CD8-positive, alpha-beta memory T cell (primary cell): ENCODE results near the gene MCC. TPM values are rescaled to one million over a fixed set of nuclear protein-coding genes. Genes with fewer than 3 reads are reported as not detected.

Source experiments
- CTCF ChIA-PET: fragments of 350-600 bp; sonication (Branson Sonifier 250); formaldehyde crosslinking; loops from one replicate; lab custom pipeline; 2021; ENCODE audit warnings: antibody characterized with exemption; lab: Charles Lee
- POLR2A ChIA-PET: fragments of 350-600 bp; sonication (Branson Sonifier 250); formaldehyde crosslinking; loops from one replicate; lab custom pipeline; 2021; ENCODE audit warnings: antibody characterized with exemption; lab: Charles Lee
- DNase-seq, 5 donors: peaks; one replicate each; pipeline versions ENCODE4 v3.0.0 to v3.0.0-alpha.2; 2020 to 2022; ENCODE audit warnings: mixed read lengths in 1 of 5
- H3K27ac ChIP-seq: one replicate; pipeline ENCODE4 v1.7.0; 2013; ENCODE audit warnings: low read depth, mild to moderate bottlenecking, low read length, moderate library complexity
- H3K27me3 ChIP-seq: 2 replicates; pipeline ENCODE4 v1.7.0; 2013; ENCODE audit warnings: low read length, mild to moderate bottlenecking; ENCODE audit not compliant: insufficient read depth, poor library complexity, severe bottlenecking
- H3K36me3 ChIP-seq: 2 replicates; pipeline ENCODE4 v1.7.0; 2013; ENCODE audit warnings: mild to moderate bottlenecking, low read length, moderate library complexity; ENCODE audit not compliant: insufficient read depth
- H3K4me1 ChIP-seq: 2 replicates; pipeline ENCODE4 v1.7.0; 2013; ENCODE audit warnings: mild to moderate bottlenecking, low read length, moderate library complexity; ENCODE audit not compliant: insufficient read depth
- H3K4me3 ChIP-seq: 2 replicates; pipeline ENCODE4 v1.7.0; 2013; ENCODE audit warnings: mild to moderate bottlenecking, low read length
- H3K9me3 ChIP-seq: 2 replicates; pipeline ENCODE4 v1.7.0; 2013; ENCODE audit warnings: mild to moderate bottlenecking, low read length
- H3K27ac Mint-ChIP-seq, 8 donors: one replicate each; pipeline ENCODE4 v1.8.0; 2020 to 2021; ENCODE audit warnings: mixed read lengths in 8 of 8, mild to moderate bottlenecking in 6 of 8, inconsistent platforms in 3 of 8, moderate library complexity in 3 of 8
- H3K27me3 Mint-ChIP-seq, 2 donors: one replicate each; pipeline ENCODE4 v1.8.0; 2020 to 2021; ENCODE audit warnings: mixed read lengths in 2 of 2, mild to moderate bottlenecking in 1 of 2, moderate library complexity in 1 of 2
- H3K36me3 Mint-ChIP-seq, 3 donors: one replicate each; pipeline ENCODE4 v1.8.0; 2020 to 2021; ENCODE audit warnings: mixed read lengths in 3 of 3, inconsistent platforms in 1 of 3, mild to moderate bottlenecking in 1 of 3
- H3K4me1 Mint-ChIP-seq, 3 donors: one replicate each; pipeline ENCODE4 v1.8.0; 2020 to 2021; ENCODE audit warnings: mixed read lengths in 3 of 3, inconsistent platforms in 1 of 3, mild to moderate bottlenecking in 1 of 3
- H3K4me3 Mint-ChIP-seq, 7 donors: one replicate each; pipeline ENCODE4 v1.8.0; 2020 to 2021; ENCODE audit warnings: mixed read lengths in 7 of 7, mild to moderate bottlenecking in 6 of 7, moderate library complexity in 4 of 7, inconsistent platforms in 2 of 7
- H3K9me3 Mint-ChIP-seq, 5 donors: one replicate each; pipeline ENCODE4 v1.8.0; 2020 to 2022; ENCODE audit warnings: mixed read lengths in 5 of 5, mild to moderate bottlenecking in 3 of 5, moderate library complexity in 2 of 5, inconsistent platforms in 1 of 5
- polyA plus RNA-seq: library from polyadenylated mRNA; unstranded; fragments of 300-500 nt; fragmentation: Illumina TruSeq; gene quantifications from one replicate; pipeline ENCODE4 v1.2.3, GENCODE V29; 2021
- total RNA-seq, 2 experiments: library from RNA; stranded (reverse); gene quantifications; one replicate each; pipeline ENCODE4 v1.2.3, GENCODE V29; 2021

Gene MCC
- total RNA-seq (1 to 10 TPM; 4.2 to 5.4 TPM), polyA plus RNA-seq (4.9 TPM)

GRCh38 chr5:113487781-113488644, at the start of gene MCC:
Gene MCC, minus strand, starts transcription at chr5:113488453.
- ChIA-PET POLR2A (interaction anchor here (0.6 to 1.5 kb wide), 2 partner anchors 10 to 26 kb away, joined by 3 read pairs; no protein-coding TSS in a partner anchor), CTCF (interaction anchor here (0.8 to 0.9 kb wide), 2 partner anchors 12 to 109 kb away, joined by 3 read pairs; no protein-coding TSS in a partner anchor)
- Histone ChIP-seq H3K4me3 (peak within 1 kb of the TSS; percentile 62), H3K27ac (no peak within 1 kb of the TSS), H3K36me3 (no peaks in the 10 kb centered on the region), H3K9me3 (peaks cover 10% of the 10 kb centered on the region), H3K4me1 (peaks cover 17% of the 10 kb centered on the region), H3K27me3 (peaks cover 36% of the 10 kb centered on the region)
- H3K4me1 Mint-ChIP-seq, result peaks cover 19 to 25% (median 24%) of the 10 kb centered on the region in 3 donors
- peaks cover 0 to 23% (median 8%) of the 10 kb centered on the region in 3 donors for H3K36me3 Mint-ChIP-seq
- DNase-seq, result peak in 4 of 5 donors; percentile 16 to 50 (median 26)
- H3K27ac Mint-ChIP-seq, result peak within 1 kb of the TSS in 1 of 8 donors; percentile 29
- H3K27me3 Mint-ChIP-seq, result peaks cover 71 to 86% of the 10 kb centered on the region in 2 donors
- H3K9me3 Mint-ChIP-seq, result peaks cover 15 to 27% (median 22%) of the 10 kb centered on the region in 5 donors
- H3K4me3 Mint-ChIP-seq, result peak within 1 kb of the TSS; percentile 74 to 85 (median 77)

GRCh38 chr5:113531481-113532159, 43.4 kb upstream of the MCC start:
- no peak overlapping the region for H3K4me3 ChIP-seq
- H3K27ac Mint-ChIP-seq, result no peak overlapping the region
- H3K9me3 ChIP-seq, result no peaks in the 10 kb centered on the region
- H3K4me1 Mint-ChIP-seq, result peaks cover 6 to 9% (median 9%) of the 10 kb centered on the region in 3 donors
- H3K27me3 Mint-ChIP-seq, result no peaks in the 10 kb centered on the region
- POLR2A ChIA-PET, result no interaction called here
- CTCF ChIA-PET, result interaction anchor here (1.3 kb wide), 1 partner anchor 18 kb away, joined by 3 read pairs; the partner anchor contains the start of gene YTHDC2
- H3K36me3 ChIP-seq, result peaks cover 10% of the 10 kb centered on the region
- H3K4me1 ChIP-seq, result no peaks in the 10 kb centered on the region
- H3K4me3 Mint-ChIP-seq, result no peak overlapping the region
- H3K27ac ChIP-seq, result no peak overlapping the region
- H3K9me3 Mint-ChIP-seq, result peaks cover 0 to 7% (median 5%) of the 10 kb centered on the region in 5 donors
- peaks cover 20 to 61% (median 21%) of the 10 kb centered on the region in 3 donors for H3K36me3 Mint-ChIP-seq
- no peaks in the 10 kb centered on the region for H3K27me3 ChIP-seq
- DNase-seq, result no peak

- no peak overlapping the region for H3K27ac ChIP-seq
- no peak overlapping the region for H3K4me3 Mint-ChIP-seq
- peaks cover 20% of the 10 kb centered on the region for H3K4me1 ChIP-seq
- ChIA-PET POLR2A (no interaction called here), CTCF (no interaction called here)
- H3K27ac Mint-ChIP-seq, result no peak overlapping the region
- no peak for DNase-seq
- H3K9me3 Mint-ChIP-seq, result peaks cover 0 to 7% (median 5%) of the 10 kb centered on the region in 5 donors
- H3K4me1 Mint-ChIP-seq, result peaks cover 29 to 44% (median 40%) of the 10 kb centered on the region in 3 donors
- no peaks in the 10 kb centered on the region for H3K27me3 ChIP-seq
- peaks cover 13 to 39% (median 17%) of the 10 kb centered on the region in 3 donors for H3K36me3 Mint-ChIP-seq
- no peak overlapping the region for H3K4me3 ChIP-seq
- peaks cover 4% of the 10 kb centered on the region for H3K36me3 ChIP-seq
- H3K27me3 Mint-ChIP-seq, result no peaks in the 10 kb centered on the region
- no peaks in the 10 kb centered on the region for H3K9me3 ChIP-seq
These were observed 39.5 kb upstream of the MCC start for GRCh38 chr5:113527746-113528145.

GRCh38 chr5:113526421-113526820, 38.2 kb upstream of the MCC start:
- no peak overlapping the region for H3K27ac ChIP-seq
- Mint-ChIP-seq H3K27ac (no peak overlapping the region), H3K36me3 (peaks cover 9 to 32% (median 13%) of the 10 kb centered on the region in 3 donors), H3K4me3 (no peak overlapping the region), H3K27me3 (no peaks in the 10 kb centered on the region), H3K9me3 (peaks cover 0 to 7% (median 5%) of the 10 kb centered on the region in 5 donors), H3K4me1 (peaks cover 35 to 53% (median 50%) of the 10 kb centered on the region in 3 donors)
- H3K27me3 ChIP-seq, result no peaks in the 10 kb centered on the region
- POLR2A ChIA-PET, result interaction anchor here (1.1 kb wide), 1 partner anchor 13 kb away, joined by 3 read pairs; the partner anchor contains the start of gene YTHDC2
- CTCF ChIA-PET, result no interaction called here
- peaks cover 4% of the 10 kb centered on the region for H3K36me3 ChIP-seq
- no peak overlapping the region for H3K4me3 ChIP-seq
- H3K9me3 ChIP-seq, result no peaks in the 10 kb centered on the region
- DNase-seq, result no peak
- H3K4me1 ChIP-seq, result peaks cover 29% of the 10 kb centered on the region

GRCh38 chr5:113524927-113525326, 36.7 kb upstream of the MCC start:
- Mint-ChIP-seq H3K4me3 (peak overlapping the region in 3 of 7 donors; percentile 39 to 55 (median 54)), H3K27ac (peak overlapping the region in 3 of 8 donors; percentile 21 to 75 (median 71)), H3K27me3 (no peaks in the 10 kb centered on the region), H3K9me3 (no peaks in the 10 kb centered on the region), H3K4me1 (peaks cover 39 to 63% (median 60%) of the 10 kb centered on the region in 3 donors), H3K36me3 (peaks cover 9 to 31% (median 11%) of the 10 kb centered on the region in 3 donors)
- Histone ChIP-seq H3K27me3 (no peaks in the 10 kb centered on the region), H3K4me1 (peaks cover 29% of the 10 kb centered on the region), H3K36me3 (no peaks in the 10 kb centered on the region), H3K9me3 (no peaks in the 10 kb centered on the region), H3K27ac (no peak overlapping the region), H3K4me3 (no peak overlapping the region)
- POLR2A ChIA-PET, result interaction anchor here (1.4 kb wide), 1 partner anchor 10 kb away, joined by 3 read pairs; no protein-coding TSS in a partner anchor
- peak in 1 of 5 donors; percentile 14 for DNase-seq
- CTCF ChIA-PET, result interaction anchor here (1.0 kb wide), 1 partner anchor 11 kb away, joined by 3 read pairs; the partner anchor contains the start of gene YTHDC2

GRCh38 chr5:113523168-113523567, 34.9 kb upstream of the MCC start:
- H3K4me3 Mint-ChIP-seq, result peak overlapping the region in 2 of 7 donors; percentile 5 to 37
- ChIA-PET POLR2A (interaction anchor here (1.3 kb wide), 1 partner anchor 9 kb away, joined by 7 read pairs; the partner anchor contains the start of gene YTHDC2), CTCF (no interaction called here)
- H3K4me1 ChIP-seq, result peaks cover 29% of the 10 kb centered on the region
- no peaks in the 10 kb centered on the region for H3K27me3 Mint-ChIP-seq
- DNase-seq, result no peak
- no peaks in the 10 kb centered on the region for H3K9me3 Mint-ChIP-seq
- H3K9me3 ChIP-seq, result no peaks in the 10 kb centered on the region
- no peak overlapping the region for H3K27ac ChIP-seq
- H3K4me3 ChIP-seq, result no peak overlapping the region
- H3K4me1 Mint-ChIP-seq, result peaks cover 44 to 66% (median 65%) of the 10 kb centered on the region in 3 donors
- no peaks in the 10 kb centered on the region for H3K27me3 ChIP-seq
- no peaks in the 10 kb centered on the region for H3K36me3 ChIP-seq
- peak overlapping the region in 5 of 8 donors; percentile 9 to 74 (median 34) for H3K27ac Mint-ChIP-seq
- peaks cover 11 to 31% (median 13%) of the 10 kb centered on the region in 3 donors for H3K36me3 Mint-ChIP-seq

- Mint-ChIP-seq H3K36me3 (peaks cover 11 to 35% (median 13%) of the 10 kb centered on the region in 3 donors), H3K4me3 (no peak overlapping the region), H3K27ac (no peak overlapping the region), H3K9me3 (no peaks in the 10 kb centered on the region), H3K27me3 (no peaks in the 10 kb centered on the region), H3K4me1 (peaks cover 51 to 79% (median 76%) of the 10 kb centered on the region in 3 donors)
- no peaks in the 10 kb centered on the region for H3K27me3 ChIP-seq
- no peak overlapping the region for H3K27ac ChIP-seq
- DNase-seq, result no peak
- H3K4me3 ChIP-seq, result no peak overlapping the region
- POLR2A ChIA-PET, result no interaction called here
- no peaks in the 10 kb centered on the region for H3K36me3 ChIP-seq
- H3K4me1 ChIP-seq, result peaks cover 29% of the 10 kb centered on the region
- H3K9me3 ChIP-seq, result no peaks in the 10 kb centered on the region
- CTCF ChIA-PET, result no interaction called here
These were observed 32.6 kb upstream of the MCC start for GRCh38 chr5:113520899-113521298.
